Sigmoid colon (tissue), 4 donors: ENCODE measurements around the gene EDNRB.

Source experiments
- POLR2AphosphoS5 ChIP-seq, 4 donors: sonication (generic); formaldehyde crosslinking; IDR thresholded peaks; one replicate each; pipeline ENCODE4 v1.6.1; 2017; ENCODE audit warnings: antibody characterized with exemption in 4 of 4
- TF ChIP-seq, protein P1 (sequence below), 4 experiments: fragments of 450-650 bp in 3 of 4; fragments of 200-600 bp in 1 of 4; IDR thresholded peaks; one replicate each; pipeline ENCODE4 v1.5.1; 2016 to 2019; ENCODE audit warnings: antibody characterized with exemption in 4 of 4, mild to moderate bottlenecking in 3 of 4, moderate library complexity in 2 of 4

DNA sequence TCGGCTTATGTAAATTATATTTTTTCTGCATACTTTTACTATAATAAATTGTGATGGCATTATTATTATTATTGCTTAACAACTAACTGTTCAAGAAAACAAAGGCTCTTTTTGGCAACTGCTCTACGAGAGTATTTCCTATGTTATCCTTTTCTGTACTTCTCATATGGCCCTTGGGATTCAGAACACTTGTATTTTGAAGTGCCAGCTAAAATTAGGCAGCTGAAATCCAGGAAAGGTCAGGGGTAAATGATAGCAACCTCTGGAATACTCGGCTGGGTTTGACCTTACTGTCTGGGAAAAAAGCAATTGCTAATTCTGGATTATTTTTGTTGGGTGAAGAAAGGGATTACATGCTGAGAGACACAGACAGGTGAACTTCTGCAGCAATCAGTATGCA is 23.9 kb downstream of the EDNRB start:
- TF ChIP-seq, protein P1, sequence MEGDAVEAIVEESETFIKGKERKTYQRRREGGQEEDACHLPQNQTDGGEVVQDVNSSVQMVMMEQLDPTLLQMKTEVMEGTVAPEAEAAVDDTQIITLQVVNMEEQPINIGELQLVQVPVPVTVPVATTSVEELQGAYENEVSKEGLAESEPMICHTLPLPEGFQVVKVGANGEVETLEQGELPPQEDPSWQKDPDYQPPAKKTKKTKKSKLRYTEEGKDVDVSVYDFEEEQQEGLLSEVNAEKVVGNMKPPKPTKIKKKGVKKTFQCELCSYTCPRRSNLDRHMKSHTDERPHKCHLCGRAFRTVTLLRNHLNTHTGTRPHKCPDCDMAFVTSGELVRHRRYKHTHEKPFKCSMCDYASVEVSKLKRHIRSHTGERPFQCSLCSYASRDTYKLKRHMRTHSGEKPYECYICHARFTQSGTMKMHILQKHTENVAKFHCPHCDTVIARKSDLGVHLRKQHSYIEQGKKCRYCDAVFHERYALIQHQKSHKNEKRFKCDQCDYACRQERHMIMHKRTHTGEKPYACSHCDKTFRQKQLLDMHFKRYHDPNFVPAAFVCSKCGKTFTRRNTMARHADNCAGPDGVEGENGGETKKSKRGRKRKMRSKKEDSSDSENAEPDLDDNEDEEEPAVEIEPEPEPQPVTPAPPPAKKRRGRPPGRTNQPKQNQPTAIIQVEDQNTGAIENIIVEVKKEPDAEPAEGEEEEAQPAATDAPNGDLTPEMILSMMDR (IDR thresholded peaks at IDR 0.05), result no peak
- no peak for TF ChIP-seq POLR2AphosphoS5 (IDR thresholded peaks at IDR 0.05)
